ENCODE results near the gene MPPE1. TPM values are rescaled to one million over a fixed set of nuclear protein-coding genes. Genes with fewer than 3 reads are reported as not detected.
"Not testable (repeated sequence)": the region's sequence is repeated elsewhere in the genome, so short reads cannot be mapped to it uniquely, and the experiment has no call there.

The MPPE1 gene
- polyA plus RNA-seq, 3 donors = 53.4 to 96.8 (median 92.3) TPM

DNA sequence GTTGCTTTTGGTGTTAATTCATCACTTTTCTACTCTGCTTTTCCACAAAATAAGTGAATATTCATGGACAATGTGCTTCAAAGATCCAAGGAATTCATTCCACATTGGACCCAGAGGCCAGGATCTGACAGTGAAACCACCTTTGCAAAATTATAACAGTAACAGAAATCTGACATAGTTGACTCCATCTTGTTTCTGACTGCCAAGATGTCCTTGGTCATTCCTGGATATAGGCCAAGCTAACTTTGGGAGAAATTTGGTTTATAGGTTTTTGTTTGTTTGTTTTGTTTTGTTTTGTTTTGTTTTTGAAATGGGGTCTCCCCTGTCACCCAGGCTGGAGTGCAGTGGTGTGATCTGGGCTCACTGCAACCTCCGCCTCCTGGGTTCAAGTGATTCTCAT is 10.3 kb downstream of the MPPE1 start:
- H3K4me1 ChIP-seq (ENCODE audit: control insufficient read depth in 1 of 2, insufficient read depth in 2 of 2, low read length in 2 of 2) = peaks cover 18 to 28% of the 10 kb centered on the region in 2 donors
- no peaks in the 10 kb centered on the region for H3K27me3 ChIP-seq (ENCODE audit: control insufficient read depth in 2 of 2, insufficient read depth in 2 of 2, low read length in 2 of 2)
- 80% methylated on average over 1 of the region's 1 CpG for WGBS (ENCODE audit: insufficient coverage)
- Mint-ChIP-seq H3K27me3 (ENCODE audit: low read depth in 3 of 3) (no peaks in the 10 kb centered on the region), H3K27ac (no peak overlapping the region), H3K4me3 (no peak overlapping the region), H3K9me3 (no peaks in the 10 kb centered on the region), H3K36me3 (peaks cover 49 to 78% of the 10 kb centered on the region in 2 donors), H3K4me1 (peaks cover 35% of the 10 kb centered on the region)
- no peak overlapping the region for H2AFZ ChIP-seq (ENCODE audit: insufficient read depth, low read depth, low read length, poor library complexity, severe bottlenecking)
- H3K4me3 ChIP-seq (replicated peaks in 1 of 3; ENCODE audit: low read depth in 2 of 3, low read length in 3 of 3) = no peak overlapping the region
- H3K9me3 ChIP-seq (replicated peaks in 1 of 2; ENCODE audit: control insufficient read depth in 1 of 2, insufficient read depth in 1 of 2, low read length in 2 of 2) = no peaks in the 10 kb centered on the region
- no peak overlapping the region for H3K4me2 ChIP-seq (replicated peaks; ENCODE audit: extremely low read depth, low read length, poor library complexity, severe bottlenecking)
- H3K36me3 ChIP-seq (replicated peaks in 1 of 2; ENCODE audit: control insufficient read depth in 1 of 2, insufficient read depth in 2 of 2, low read length in 2 of 2) = peaks cover 20 to 72% of the 10 kb centered on the region in 2 donors
- no peak overlapping the region for H3K9ac ChIP-seq (ENCODE audit: insufficient read depth, low read length, poor library complexity, severe bottlenecking)
- H4K20me1 ChIP-seq (ENCODE audit: insufficient read depth, low read length) = no peaks in the 10 kb centered on the region
- DNase-seq = no peak
- no peak overlapping the region for H3K27ac ChIP-seq (ENCODE audit: low read depth in 1 of 2, low read length in 2 of 2)
- TF ChIP-seq, protein P1, sequence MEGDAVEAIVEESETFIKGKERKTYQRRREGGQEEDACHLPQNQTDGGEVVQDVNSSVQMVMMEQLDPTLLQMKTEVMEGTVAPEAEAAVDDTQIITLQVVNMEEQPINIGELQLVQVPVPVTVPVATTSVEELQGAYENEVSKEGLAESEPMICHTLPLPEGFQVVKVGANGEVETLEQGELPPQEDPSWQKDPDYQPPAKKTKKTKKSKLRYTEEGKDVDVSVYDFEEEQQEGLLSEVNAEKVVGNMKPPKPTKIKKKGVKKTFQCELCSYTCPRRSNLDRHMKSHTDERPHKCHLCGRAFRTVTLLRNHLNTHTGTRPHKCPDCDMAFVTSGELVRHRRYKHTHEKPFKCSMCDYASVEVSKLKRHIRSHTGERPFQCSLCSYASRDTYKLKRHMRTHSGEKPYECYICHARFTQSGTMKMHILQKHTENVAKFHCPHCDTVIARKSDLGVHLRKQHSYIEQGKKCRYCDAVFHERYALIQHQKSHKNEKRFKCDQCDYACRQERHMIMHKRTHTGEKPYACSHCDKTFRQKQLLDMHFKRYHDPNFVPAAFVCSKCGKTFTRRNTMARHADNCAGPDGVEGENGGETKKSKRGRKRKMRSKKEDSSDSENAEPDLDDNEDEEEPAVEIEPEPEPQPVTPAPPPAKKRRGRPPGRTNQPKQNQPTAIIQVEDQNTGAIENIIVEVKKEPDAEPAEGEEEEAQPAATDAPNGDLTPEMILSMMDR (IDR thresholded peaks at IDR 0.05) = no peak
- intact Hi-C loops (cut with micrococcal nuclease) = no loop called here
- peaks cover 8% of the 10 kb centered on the region for H3K79me2 ChIP-seq (ENCODE audit: insufficient read depth, low read length)

GRCh38 chr18:11892438-11892837 is 15.7 kb downstream of the MPPE1 start:
- H4K20me1 ChIP-seq (ENCODE audit: insufficient read depth, low read length) = not testable (repeated sequence)
- H3K36me3 Mint-ChIP-seq = peaks cover 58 to 78% of the 10 kb centered on the region in 2 donors

More at GRCh38 chr18:11892438-11892837, 15.7 kb downstream of the MPPE1 start:
- peaks cover 30 to 33% of the 10 kb centered on the region in 2 donors for H3K4me1 ChIP-seq (ENCODE audit: control insufficient read depth in 1 of 2, insufficient read depth in 2 of 2, low read length in 2 of 2)
- H3K4me3 Mint-ChIP-seq; H3K27me3 ChIP-seq (ENCODE audit: control insufficient read depth in 2 of 2, insufficient read depth in 2 of 2, low read length in 2 of 2); H3K9me3 Mint-ChIP-seq; H3K79me2 ChIP-seq (ENCODE audit: insufficient read depth, low read length); H3K27me3 Mint-ChIP-seq (ENCODE audit: low read depth in 3 of 3); H3K4me3 ChIP-seq (replicated peaks in 1 of 3; ENCODE audit: low read depth in 2 of 3, low read length in 3 of 3); DNase-seq; H2AFZ ChIP-seq (ENCODE audit: insufficient read depth, low read depth, low read length, poor library complexity, severe bottlenecking); H3K4me2 ChIP-seq (replicated peaks; ENCODE audit: extremely low read depth, low read length, poor library complexity, severe bottlenecking); H3K9me3 ChIP-seq (replicated peaks in 1 of 2; ENCODE audit: control insufficient read depth in 1 of 2, insufficient read depth in 1 of 2, low read length in 2 of 2); intact Hi-C loops (cut with micrococcal nuclease); H3K9ac ChIP-seq (ENCODE audit: insufficient read depth, low read length, poor library complexity, severe bottlenecking): not testable (repeated sequence)
- H3K36me3 ChIP-seq (replicated peaks in 1 of 2; ENCODE audit: control insufficient read depth in 1 of 2, insufficient read depth in 2 of 2, low read length in 2 of 2) = peaks cover 38 to 68% of the 10 kb centered on the region in 2 donors
- WGBS (ENCODE audit: insufficient coverage) = 8% methylated on average over 3 of the region's 7 CpGs
- Mint-ChIP-seq H3K27ac (peak overlapping the region; percentile 53 to 93 (median 79)), H3K4me1 (peaks cover 35% of the 10 kb centered on the region)
- peak overlapping the region; percentile 16 to 80 for H3K27ac ChIP-seq (ENCODE audit: low read depth in 1 of 2, low read length in 2 of 2)

Measured in CD14-positive monocyte (primary cell).